Neuronal stem cell (in vitro differentiated cells): ENCODE measurements around the gene SLC35C1.

Experiments used
- DNase-seq: peaks from one replicate; pipeline ENCODE4 v3.0.0-alpha.2; 2013; ENCODE audit warnings: low spot score
- H2AFZ ChIP-seq: one replicate; pipeline ENCODE4 v1.6.1; 2013; ENCODE audit warnings: mild to moderate bottlenecking, low read length, inconsistent platforms
- H2AK5ac ChIP-seq: 2 replicates; pipeline ENCODE4 v1.6.1; 2013; ENCODE audit warnings: low read depth, mild to moderate bottlenecking, inconsistent platforms, low read length, moderate library complexity, mixed read lengths
- H2BK120ac ChIP-seq: 2 replicates; pipeline ENCODE4 v1.6.1; 2013; ENCODE audit warnings: low read depth, mild to moderate bottlenecking, inconsistent platforms, low read length, moderate library complexity, mixed read lengths
- H2BK12ac ChIP-seq: one replicate; pipeline ENCODE4 v1.6.1; 2013; ENCODE audit warnings: low read length, inconsistent platforms
- H2BK15ac ChIP-seq: 2 replicates; pipeline ENCODE4 v1.6.1; 2013; ENCODE audit warnings: mild to moderate bottlenecking, low read length, inconsistent platforms, mixed read lengths
- H2BK5ac ChIP-seq: one replicate; pipeline ENCODE4 v1.6.1; 2013; ENCODE audit warnings: inconsistent platforms, mild to moderate bottlenecking, low read length, moderate library complexity
- H3K14ac ChIP-seq: one replicate; pipeline ENCODE4 v1.6.1; 2013; ENCODE audit warnings: low read length, inconsistent platforms
- H3K18ac ChIP-seq: 2 replicates; pipeline ENCODE4 v1.6.1; 2013; ENCODE audit warnings: low read length, inconsistent platforms
- H3K23ac ChIP-seq: 2 replicates; pipeline ENCODE4 v1.6.1; 2013; ENCODE audit warnings: low read depth, mild to moderate bottlenecking, mixed read lengths, low read length, inconsistent platforms; ENCODE audit not compliant: poor library complexity
- H3K27ac ChIP-seq: replicated peaks from 3 replicates; pipeline ENCODE4 v1.5.1; 2013; ENCODE audit warnings: low read length, inconsistent platforms
- H3K27me3 ChIP-seq, 3 experiments: 2 replicates each; pipeline ENCODE4 v1.6.1; 2013; ENCODE audit warnings: low read length in 3 of 3, mild to moderate bottlenecking in 2 of 3, inconsistent platforms in 1 of 3, low read depth in 1 of 3, mixed read lengths in 1 of 3, moderate library complexity in 1 of 3; ENCODE audit not compliant: control insufficient read depth in 3 of 3, insufficient read depth in 3 of 3
- H3K36me3 ChIP-seq, 2 donors: replicated peaks in 1 of 2; 2 replicates each; pipeline ENCODE4 v1.6.1; 2013; ENCODE audit warnings: low read length in 2 of 2; ENCODE audit not compliant: control insufficient read depth in 2 of 2, insufficient read depth in 2 of 2
- H3K4ac ChIP-seq: 2 replicates; pipeline ENCODE4 v1.6.1; 2013; ENCODE audit warnings: inconsistent platforms, mild to moderate bottlenecking, low read length, moderate library complexity
- H3K4me1 ChIP-seq, 2 donors: 1 replicate in 1 of 2; 2 replicates in 1 of 2; pipeline ENCODE4 v1.6.1; 2013; ENCODE audit warnings: low read length in 2 of 2, low read depth in 1 of 2; ENCODE audit not compliant: control insufficient read depth in 2 of 2, insufficient read depth in 1 of 2
- H3K4me2 ChIP-seq: one replicate; pipeline ENCODE4 v1.6.1; 2013; ENCODE audit warnings: mild to moderate bottlenecking, low read length, inconsistent platforms; ENCODE audit not compliant: insufficient read depth, poor library complexity, severe bottlenecking
- H3K4me3 ChIP-seq, 2 donors: 2 replicates each; pipeline ENCODE4 v1.5.1; 2013; ENCODE audit warnings: low read length in 2 of 2, mild to moderate bottlenecking in 2 of 2, inconsistent platforms in 1 of 2, moderate library complexity in 1 of 2
- H3K79me1 ChIP-seq: one replicate; pipeline ENCODE4 v1.6.1; 2013; ENCODE audit warnings: low read depth, mild to moderate bottlenecking, inconsistent platforms, low read length, moderate library complexity
- H3K9ac ChIP-seq: one replicate; pipeline ENCODE4 v1.6.1; 2013; ENCODE audit warnings: mild to moderate bottlenecking, low read depth, low read length, inconsistent platforms; ENCODE audit not compliant: poor library complexity
- H3K9me3 ChIP-seq, 2 donors: replicated peaks in 1 of 2; 2 replicates each; pipeline versions ENCODE3 to v1.6.1; 2013; ENCODE audit warnings: low read length in 2 of 2, mild to moderate bottlenecking in 2 of 2, inconsistent platforms in 1 of 2, low read depth in 1 of 2, mixed read lengths in 1 of 2, moderate library complexity in 1 of 2; ENCODE audit not compliant: control insufficient read depth in 2 of 2, insufficient read depth in 1 of 2
- H4K8ac ChIP-seq: one replicate; pipeline ENCODE4 v1.6.1; 2013; ENCODE audit warnings: low read depth, mild to moderate bottlenecking, inconsistent platforms, low read length, moderate library complexity
- H4K91ac ChIP-seq: one replicate; pipeline ENCODE4 v1.6.1; 2013; ENCODE audit warnings: low read length, low read depth, mild to moderate bottlenecking, inconsistent platforms; ENCODE audit not compliant: poor library complexity
- WGBS, 2 donors: extraction: QIAGEN DNeasy Blood & Tissue Kit; methylation state at CpG; one replicate each; pipeline ENCODE4 v1.1.7; 2013; ENCODE audit warnings: missing lambda C conversion rate in 2 of 2, mixed read lengths in 1 of 2; ENCODE audit not compliant: insufficient read length in 2 of 2, insufficient replicate concordance in 1 of 2; ENCODE audit errors: extremely low coverage in 2 of 2; 5-methylcytosine and 5-hydroxymethylcytosine counted together

Gene SLC35C1

DNA sequence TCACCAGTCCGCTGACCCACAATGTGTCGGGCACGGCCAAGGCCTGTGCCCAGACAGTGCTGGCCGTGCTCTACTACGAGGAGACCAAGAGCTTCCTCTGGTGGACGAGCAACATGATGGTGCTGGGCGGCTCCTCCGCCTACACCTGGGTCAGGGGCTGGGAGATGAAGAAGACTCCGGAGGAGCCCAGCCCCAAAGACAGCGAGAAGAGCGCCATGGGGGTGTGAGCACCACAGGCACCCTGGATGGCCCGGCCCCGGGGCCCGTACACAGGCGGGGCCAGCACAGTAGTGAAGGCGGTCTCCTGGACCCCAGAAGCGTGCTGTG is 6.1 kb downstream of the SLC35C1 start:
- Histone ChIP-seq H3K4me1 (peaks cover 4 to 7% of the 10 kb centered on the region in 2 donors), H2BK15ac (no peak overlapping the region), H3K4ac (no peak overlapping the region), H3K9me3 (no peaks in the 10 kb centered on the region), H2BK12ac (no peak overlapping the region), H3K9ac (no peak overlapping the region), H3K14ac (no peak overlapping the region), H2AFZ (no peak overlapping the region), H3K27me3 (no peaks in the 10 kb centered on the region), H2BK5ac (no peak overlapping the region), H3K79me1 (peaks cover 3% of the 10 kb centered on the region), H3K4me3 (no peak overlapping the region), H4K91ac (no peak overlapping the region), H4K8ac (no peak overlapping the region), H3K18ac (no peak overlapping the region), H3K23ac (no peak overlapping the region), H3K4me2 (no peak overlapping the region), H2BK120ac (no peak overlapping the region), H2AK5ac (no peak overlapping the region), H3K27ac (no peak overlapping the region), H3K36me3 (peaks cover 15 to 35% of the 10 kb centered on the region in 2 donors)
- DNase-seq: no peak
- no CpG with 5 or more reads among the region's 17 CpGs for WGBS, 2 donors

- no CpG with 5 or more reads among the region's 8 CpGs for WGBS, 2 donors
- Histone ChIP-seq H3K23ac (no peak overlapping the region), H3K9ac (no peak overlapping the region), H3K9me3 (no peaks in the 10 kb centered on the region), H2BK15ac (no peak overlapping the region), H3K18ac (no peak overlapping the region), H4K8ac (no peak overlapping the region), H3K4me1 (peaks cover 3 to 7% of the 10 kb centered on the region in 2 donors), H3K14ac (no peak overlapping the region), H2AK5ac (no peak overlapping the region), H3K79me1 (peaks cover 3% of the 10 kb centered on the region), H3K27me3 (no peaks in the 10 kb centered on the region), H2BK5ac (no peak overlapping the region), H3K4me2 (no peak overlapping the region), H3K36me3 (peaks cover 15 to 35% of the 10 kb centered on the region in 2 donors), H3K4me3 (no peak overlapping the region), H3K27ac (no peak overlapping the region), H2BK120ac (no peak overlapping the region), H4K91ac (no peak overlapping the region), H2BK12ac (no peak overlapping the region), H3K4ac (no peak overlapping the region), H2AFZ (no peak overlapping the region)
- DNase-seq: no peak
Observed at GRCh38 chr11:45811571-45812290, 6.8 kb downstream of the SLC35C1 start.

DNA sequence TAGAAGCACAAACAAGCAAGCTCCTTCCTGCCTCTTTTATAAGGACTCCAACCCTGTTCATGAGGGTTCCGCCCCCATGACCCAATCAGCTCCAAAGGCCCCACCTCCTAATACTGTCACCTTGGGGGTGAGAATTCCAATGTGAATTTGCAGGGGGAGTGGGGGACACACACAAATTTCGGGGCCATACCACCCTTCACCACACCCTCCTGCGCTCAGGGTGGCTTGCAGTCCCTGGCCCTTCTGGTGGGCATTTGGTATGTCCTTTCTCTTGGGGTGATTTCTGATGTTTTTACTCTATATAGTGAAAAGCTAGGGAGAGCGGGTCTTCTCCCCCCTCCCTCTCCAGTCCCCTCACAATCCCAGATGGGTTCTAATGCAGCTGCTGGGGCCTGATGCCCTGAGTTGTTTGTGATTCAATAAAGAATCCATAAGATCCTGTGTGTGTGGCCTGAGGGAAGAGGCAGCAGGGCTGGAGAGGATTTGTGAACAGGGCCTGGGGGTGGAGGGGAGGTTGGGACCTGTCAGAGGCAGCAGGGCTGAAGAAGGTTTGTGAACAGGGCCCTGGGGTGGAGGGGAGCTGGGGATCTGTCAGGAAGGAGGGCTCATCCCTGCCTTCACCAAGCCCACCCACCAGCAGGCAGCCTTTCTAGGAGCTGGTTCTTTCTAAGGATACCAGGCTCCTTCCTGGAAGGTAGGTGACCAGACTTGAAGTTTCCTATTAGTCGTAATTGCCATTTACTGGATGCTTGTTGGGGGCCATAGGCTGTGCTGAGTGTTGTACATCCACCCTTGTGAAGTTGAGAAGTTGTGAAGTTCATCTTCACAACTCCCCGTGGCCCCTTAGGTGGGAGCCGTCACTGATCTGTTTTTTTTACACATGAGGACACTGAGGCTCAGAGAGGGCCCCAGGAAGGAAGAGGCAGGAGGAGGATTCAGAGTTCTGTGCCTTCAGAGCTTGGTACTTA is 7.9 kb downstream of the SLC35C1 start:
- H3K4me2 ChIP-seq: no peak overlapping the region
- peaks cover 2 to 3% of the 10 kb centered on the region in 2 donors for H3K4me1 ChIP-seq
- no peak for DNase-seq
- H4K91ac ChIP-seq: no peak overlapping the region
- no peak overlapping the region for H2BK120ac ChIP-seq
- no peak overlapping the region for H2AFZ ChIP-seq
- no peak overlapping the region for H3K18ac ChIP-seq
- no peak overlapping the region for H2BK15ac ChIP-seq
- H3K9me3 ChIP-seq: no peaks in the 10 kb centered on the region
- H3K27me3 ChIP-seq: no peaks in the 10 kb centered on the region
- no CpG with 5 or more reads among the region's 7 CpGs for WGBS, 2 donors
- H3K4me3 ChIP-seq: no peak overlapping the region
- peak overlapping the region; percentile 11 for H3K23ac ChIP-seq
- H2BK12ac ChIP-seq: no peak overlapping the region
- H2AK5ac ChIP-seq: no peak overlapping the region
- no peak overlapping the region for H2BK5ac ChIP-seq
- no peak overlapping the region for H3K9ac ChIP-seq
- H3K27ac ChIP-seq: no peak overlapping the region
- H4K8ac ChIP-seq: no peak overlapping the region
- H3K14ac ChIP-seq: no peak overlapping the region
- peaks cover 15 to 35% of the 10 kb centered on the region in 2 donors for H3K36me3 ChIP-seq
- peaks cover 3% of the 10 kb centered on the region for H3K79me1 ChIP-seq
- H3K4ac ChIP-seq: no peak overlapping the region

- Histone ChIP-seq H2BK12ac (no peak overlapping the region), H3K4ac (no peak overlapping the region), H4K91ac (no peak overlapping the region), H3K27me3 (no peaks in the 10 kb centered on the region), H3K4me2 (no peak overlapping the region), H2AK5ac (no peak overlapping the region), H2BK5ac (no peak overlapping the region), H2AFZ (no peak overlapping the region), H3K4me3 (no peak overlapping the region), H2BK15ac (no peak overlapping the region), H2BK120ac (no peak overlapping the region), H3K27ac (no peak overlapping the region), H4K8ac (no peak overlapping the region), H3K18ac (no peak overlapping the region), H3K79me1 (no peaks in the 10 kb centered on the region), H3K4me1 (peaks cover 2 to 3% of the 10 kb centered on the region in 2 donors), H3K9me3 (no peaks in the 10 kb centered on the region), H3K36me3 (peaks cover 14 to 17% of the 10 kb centered on the region in 2 donors), H3K23ac (no peak overlapping the region), H3K14ac (no peak overlapping the region), H3K9ac (no peak overlapping the region)
- no peak for DNase-seq
- WGBS, 2 donors: no CpG with 5 or more reads among the region's 3 CpGs
Observed at GRCh38 chr11:45815747-45816146, 10.8 kb downstream of the SLC35C1 start.
